Colonic mucosa (tissue), 4 donors: ENCODE results near the gene PAK4. TPM values are rescaled to one million over a fixed set of nuclear protein-coding genes. Genes with fewer than 3 reads are reported as not detected.

Experiments
- DNase-seq: peaks from one replicate; pipeline ENCODE4 v3.0.0-alpha.2; 2020
- H3K27ac ChIP-seq: fragments of 200-600 bp; one replicate; pipeline ENCODE4 v1.8.0; 2021
- H3K27me3 ChIP-seq: fragments of 200-600 bp; one replicate; pipeline ENCODE4 v1.8.0; 2021
- H3K36me3 ChIP-seq: fragments of 200-600 bp; one replicate; pipeline ENCODE4 v1.8.0; 2021
- H3K4me1 ChIP-seq: fragments of 200-600 bp; one replicate; pipeline ENCODE4 v1.8.0; 2021; ENCODE audit warnings: mild to moderate bottlenecking
- H3K4me3 ChIP-seq: fragments of 200-600 bp; one replicate; pipeline ENCODE4 v1.8.0; 2021
- H3K9ac ChIP-seq, 2 donors: one replicate each; pipeline ENCODE4 v1.7.0; 2013; ENCODE audit warnings: control low read depth in 2 of 2, low read depth in 2 of 2, low read length in 2 of 2
- H3K9me3 ChIP-seq: fragments of 200-600 bp; one replicate; pipeline ENCODE4 v1.8.0; 2021
- intact Hi-C: fragments of 100-400 bp; cut with DNase I; formaldehyde crosslinking; loops from one replicate; pipeline ENCODE4 v1.14.1; 2022
- total RNA-seq, 2 donors: library from RNA; stranded (reverse); fragmentation: NEBNext Ultra II Directional in 1 of 2; extraction: Animal tissue kit (Norgen Biotek cat#: 25700) in 1 of 2; gene quantifications; one replicate each; pipeline ENCODE4 v1.2.1, GENCODE V29; 2021
- TF ChIP-seq, protein P1 (sequence below): fragments of 200-600 bp; IDR thresholded peaks from one replicate; pipeline ENCODE4 v1.8.0; 2022; ENCODE audit warnings: antibody characterized with exemption, mild to moderate bottlenecking
- donor health status: healthy.
- donor health status: DM: no; HTN: no; CAD: no.
- donor health status: DM: no; HTN: no; CAD: no.

Gene PAK4
- total RNA-seq, 2 donors from 2014 or later, result 85.5 to 127 TPM

GRCh38 chr19:39152066-39152465 lies 26.5 kb downstream of the PAK4 start:
- no peaks in the 10 kb centered on the region for H3K36me3 ChIP-seq
- TF ChIP-seq, protein P1, sequence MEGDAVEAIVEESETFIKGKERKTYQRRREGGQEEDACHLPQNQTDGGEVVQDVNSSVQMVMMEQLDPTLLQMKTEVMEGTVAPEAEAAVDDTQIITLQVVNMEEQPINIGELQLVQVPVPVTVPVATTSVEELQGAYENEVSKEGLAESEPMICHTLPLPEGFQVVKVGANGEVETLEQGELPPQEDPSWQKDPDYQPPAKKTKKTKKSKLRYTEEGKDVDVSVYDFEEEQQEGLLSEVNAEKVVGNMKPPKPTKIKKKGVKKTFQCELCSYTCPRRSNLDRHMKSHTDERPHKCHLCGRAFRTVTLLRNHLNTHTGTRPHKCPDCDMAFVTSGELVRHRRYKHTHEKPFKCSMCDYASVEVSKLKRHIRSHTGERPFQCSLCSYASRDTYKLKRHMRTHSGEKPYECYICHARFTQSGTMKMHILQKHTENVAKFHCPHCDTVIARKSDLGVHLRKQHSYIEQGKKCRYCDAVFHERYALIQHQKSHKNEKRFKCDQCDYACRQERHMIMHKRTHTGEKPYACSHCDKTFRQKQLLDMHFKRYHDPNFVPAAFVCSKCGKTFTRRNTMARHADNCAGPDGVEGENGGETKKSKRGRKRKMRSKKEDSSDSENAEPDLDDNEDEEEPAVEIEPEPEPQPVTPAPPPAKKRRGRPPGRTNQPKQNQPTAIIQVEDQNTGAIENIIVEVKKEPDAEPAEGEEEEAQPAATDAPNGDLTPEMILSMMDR, result no peak
- intact Hi-C loops, result no loop called here

GRCh38 chr19:39154100-39154628 lies 28.6 kb downstream of the PAK4 start:
- Histone ChIP-seq H3K9ac (no peak overlapping the region), H3K27me3 (no peaks in the 10 kb centered on the region), H3K36me3 (no peaks in the 10 kb centered on the region), H3K27ac (no peak overlapping the region), H3K9me3 (no peaks in the 10 kb centered on the region), H3K4me3 (no peak overlapping the region), H3K4me1 (peaks cover 27% of the 10 kb centered on the region)
- TF ChIP-seq, protein P1, result no peak
- intact Hi-C loops, result no loop called here
- DNase-seq, result no peak

More at GRCh38 chr19:39152066-39152465, 26.5 kb downstream of the PAK4 start:
- H3K27me3 ChIP-seq, result no peaks in the 10 kb centered on the region
- no peak for DNase-seq
- H3K27ac ChIP-seq, result no peak overlapping the region
- H3K9ac ChIP-seq, result no peak overlapping the region
- H3K4me3 ChIP-seq, result no peak overlapping the region
- peaks cover 27% of the 10 kb centered on the region for H3K4me1 ChIP-seq
- no peaks in the 10 kb centered on the region for H3K9me3 ChIP-seq

DNA sequence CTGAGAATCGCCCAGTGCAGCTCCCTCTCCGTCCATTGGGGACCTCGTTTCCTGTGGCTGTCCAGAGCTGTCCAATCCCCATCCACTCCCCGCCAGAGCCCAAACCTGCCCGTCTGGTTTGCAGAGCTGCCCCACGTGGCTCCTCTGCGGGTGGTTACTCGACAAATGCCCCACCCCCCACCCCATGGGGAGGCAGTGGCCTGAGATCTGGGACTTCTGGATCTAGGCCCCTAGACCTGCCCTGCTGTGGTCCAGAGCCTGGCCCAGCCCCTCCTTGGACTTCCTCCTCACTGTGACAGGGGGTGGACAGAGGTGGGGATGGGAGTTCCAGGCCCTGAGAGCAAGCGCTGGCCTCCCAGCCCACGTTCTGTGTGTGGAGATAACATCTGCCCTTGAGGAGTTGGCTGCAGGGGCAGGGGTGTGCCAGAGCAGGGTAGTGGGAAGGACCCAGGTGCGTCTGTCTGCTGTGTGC lies 29.1 kb downstream of the PAK4 start:
- Histone ChIP-seq H3K27me3 (no peaks in the 10 kb centered on the region), H3K4me1 (peaks cover 27% of the 10 kb centered on the region), H3K4me3 (no peak overlapping the region), H3K9me3 (no peaks in the 10 kb centered on the region), H3K9ac (no peak overlapping the region), H3K27ac (no peak overlapping the region), H3K36me3 (no peaks in the 10 kb centered on the region)
- TF ChIP-seq, protein P1, result no peak
- intact Hi-C loops, result no loop called here
- peak; percentile 78 for DNase-seq

- no peak overlapping the region for H3K27ac ChIP-seq
Measured at GRCh38 chr19:39155114-39155700, 29.6 kb downstream of the PAK4 start.

DNA sequence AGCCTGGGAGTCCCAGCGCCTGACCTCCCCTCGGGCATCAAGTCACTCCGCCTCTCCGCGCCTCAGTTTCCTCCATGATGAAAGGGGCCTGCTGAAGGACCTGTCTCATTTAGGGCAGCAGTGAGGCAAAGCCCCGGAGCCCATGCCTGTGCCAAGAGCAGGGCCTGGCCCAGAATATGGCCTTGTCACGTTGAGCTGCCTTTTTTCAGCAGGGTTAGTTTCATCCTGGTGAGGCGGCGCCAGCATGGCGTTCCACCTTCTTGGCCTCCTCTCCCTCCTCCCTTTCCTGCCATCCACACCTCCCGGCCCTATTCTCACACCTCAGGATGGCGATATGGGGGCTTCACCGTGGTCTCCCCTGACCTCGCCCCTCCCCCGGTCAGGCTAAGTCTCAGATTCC lies 30.2 kb downstream of the PAK4 start:
- no peaks in the 10 kb centered on the region for H3K36me3 ChIP-seq
- no peak for DNase-seq
- no peak overlapping the region for H3K9ac ChIP-seq
- peaks cover 27% of the 10 kb centered on the region for H3K4me1 ChIP-seq
- no peak overlapping the region for H3K4me3 ChIP-seq
- no peaks in the 10 kb centered on the region for H3K27me3 ChIP-seq
- H3K9me3 ChIP-seq, result no peaks in the 10 kb centered on the region
- TF ChIP-seq, protein P1, result no peak
- intact Hi-C loops, result no loop called here
- no peak overlapping the region for H3K27ac ChIP-seq

More at GRCh38 chr19:39155114-39155700, 29.6 kb downstream of the PAK4 start:
- no peaks in the 10 kb centered on the region for H3K9me3 ChIP-seq
- no peaks in the 10 kb centered on the region for H3K36me3 ChIP-seq
- intact Hi-C loops, result no loop called here
- DNase-seq, result no peak
- H3K27me3 ChIP-seq, result no peaks in the 10 kb centered on the region
- TF ChIP-seq, protein P1, result no peak
- no peak overlapping the region for H3K4me3 ChIP-seq
- no peak overlapping the region for H3K9ac ChIP-seq
- peaks cover 27% of the 10 kb centered on the region for H3K4me1 ChIP-seq
